GM21515 (cell line): Measurements from ENCODE around the gene BTBD19.

ENCODE experiments used
- ATAC-seq: cut with Tn5 transposase; IDR thresholded peaks from one replicate; pipeline ENCODE4 v1.9.1; 2021; ENCODE audit not compliant: unreplicated experiment

BTBD19 gene

GRCh38 chr1:44854970-44855369 lies 46.6 kb downstream of the BTBD19 start:
- no peak for ATAC-seq

DNA sequence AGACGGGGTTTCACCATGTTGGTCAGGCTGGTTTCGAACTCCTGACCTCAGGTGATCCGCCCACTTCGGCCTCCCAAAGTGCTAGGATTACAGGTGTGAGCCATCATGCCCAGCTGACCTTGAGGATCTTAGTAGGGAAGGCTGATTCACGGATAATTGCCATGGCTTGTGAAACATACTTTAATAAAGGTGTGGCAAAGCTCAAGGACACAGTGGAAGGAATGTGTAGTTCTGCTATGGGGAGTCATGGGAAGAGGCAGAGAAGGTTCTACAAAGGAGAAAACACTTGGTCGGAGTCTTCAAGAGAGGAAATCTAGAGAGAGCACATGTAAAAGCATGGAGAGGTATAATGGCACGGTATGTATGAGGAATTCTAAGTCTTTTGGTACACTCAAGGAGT lies 47.4 kb downstream of the BTBD19 start:
- ATAC-seq, result no peak

- no peak for ATAC-seq
Measured at GRCh38 chr1:44857446-44857845, 49.1 kb downstream of the BTBD19 start.

GRCh38 chr1:44860331-44860730 lies 52.0 kb downstream of the BTBD19 start:
- no peak for ATAC-seq

GRCh38 chr1:44860891-44861425 lies 52.6 kb downstream of the BTBD19 start:
- no peak for ATAC-seq

DNA sequence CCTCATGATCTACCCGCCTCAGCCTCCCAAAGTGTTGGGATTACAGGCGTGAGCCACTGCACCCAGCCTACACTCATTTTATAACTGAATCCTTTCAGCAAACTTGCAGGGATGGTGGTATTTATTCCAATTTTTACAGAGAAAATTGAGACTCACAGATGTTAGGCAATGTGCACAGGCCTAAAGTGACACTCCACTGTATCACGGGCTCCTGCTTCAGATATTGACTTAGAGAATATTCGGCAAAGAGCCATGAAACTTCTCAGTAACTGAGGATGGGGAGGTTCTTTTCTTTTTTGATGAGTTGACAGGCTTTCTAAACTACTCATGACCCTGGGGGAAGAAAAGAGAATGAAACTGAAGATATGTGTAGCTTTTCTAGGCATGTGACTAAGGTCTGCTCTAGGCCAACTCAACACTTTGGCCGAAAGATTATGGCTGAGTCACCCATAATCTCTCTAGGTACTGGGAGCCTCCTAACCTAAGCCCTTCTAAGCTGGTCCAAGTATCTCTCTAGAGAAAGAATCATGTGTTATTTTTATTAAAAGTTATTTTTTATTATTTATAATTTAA lies 54.6 kb downstream of the BTBD19 start:
- no peak for ATAC-seq
